HL-60 (cell line): ENCODE measurements around the gene TMEM9.

Experiments used
- DNase-seq, 2 experiments: peaks; one replicate each; pipeline ENCODE4 v3.0.0-alpha.2; 2010 to 2020; ENCODE audit warnings: low read depth in 1 of 2, low spot score in 1 of 2
- H3K27ac ChIP-seq: fragments of 250-450 bp; sonication (Bioruptor Pico); replicated peaks from 2 replicates; pipeline ENCODE4 v1.5.1; 2020; ENCODE audit warnings: mild to moderate bottlenecking, moderate library complexity
- H3K27me3 ChIP-seq: fragments of 250-450 bp; sonication (Bioruptor Pico); 2 replicates; pipeline ENCODE4 v1.5.1; 2021; ENCODE audit warnings: mild to moderate bottlenecking, moderate library complexity; ENCODE audit not compliant: insufficient read depth, poor library complexity, severe bottlenecking
- H3K4me3 ChIP-seq: replicated peaks from 2 replicates; pipeline ENCODE4 v1.5.1; 2011; ENCODE audit warnings: mild to moderate bottlenecking, control low read depth, low read length; ENCODE audit not compliant: insufficient read depth
- GABPA ChIP-seq: IDR thresholded peaks from 2 replicates; pipeline ENCODE4 v1.6.1; 2012; ENCODE audit warnings: low read depth
- POLR2AphosphoS5 ChIP-seq: IDR thresholded peaks from 2 replicates; pipeline ENCODE4 v1.6.1; 2012; ENCODE audit warnings: low read depth
- SPI1 ChIP-seq: IDR thresholded peaks from 2 replicates; pipeline ENCODE4 v1.6.1; 2012; ENCODE audit warnings: low read depth, mild to moderate bottlenecking, borderline replicate concordance
- TF ChIP-seq, protein P1 (sequence below): IDR thresholded peaks from one replicate; pipeline ENCODE4 v1.5.1; 2011; ENCODE audit warnings: low read length, control low read depth, inconsistent platforms; ENCODE audit not compliant: insufficient read depth
- TF ChIP-seq, protein P2 (sequence below): IDR thresholded peaks from 2 replicates; pipeline ENCODE4 v1.6.1; 2012; ENCODE audit warnings: low read depth; ENCODE audit not compliant: insufficient replicate concordance

Gene TMEM9

GRCh38 chr1:201126463-201126831, 27.8 kb downstream of the TMEM9 start:
- no peak overlapping the region for H3K27ac ChIP-seq
- H3K4me3 ChIP-seq: no peak overlapping the region
- TF ChIP-seq POLR2AphosphoS5: no peak
- no peak for TF ChIP-seq SPI1
- TF ChIP-seq GABPA: no peak
- TF ChIP-seq, protein P1, sequence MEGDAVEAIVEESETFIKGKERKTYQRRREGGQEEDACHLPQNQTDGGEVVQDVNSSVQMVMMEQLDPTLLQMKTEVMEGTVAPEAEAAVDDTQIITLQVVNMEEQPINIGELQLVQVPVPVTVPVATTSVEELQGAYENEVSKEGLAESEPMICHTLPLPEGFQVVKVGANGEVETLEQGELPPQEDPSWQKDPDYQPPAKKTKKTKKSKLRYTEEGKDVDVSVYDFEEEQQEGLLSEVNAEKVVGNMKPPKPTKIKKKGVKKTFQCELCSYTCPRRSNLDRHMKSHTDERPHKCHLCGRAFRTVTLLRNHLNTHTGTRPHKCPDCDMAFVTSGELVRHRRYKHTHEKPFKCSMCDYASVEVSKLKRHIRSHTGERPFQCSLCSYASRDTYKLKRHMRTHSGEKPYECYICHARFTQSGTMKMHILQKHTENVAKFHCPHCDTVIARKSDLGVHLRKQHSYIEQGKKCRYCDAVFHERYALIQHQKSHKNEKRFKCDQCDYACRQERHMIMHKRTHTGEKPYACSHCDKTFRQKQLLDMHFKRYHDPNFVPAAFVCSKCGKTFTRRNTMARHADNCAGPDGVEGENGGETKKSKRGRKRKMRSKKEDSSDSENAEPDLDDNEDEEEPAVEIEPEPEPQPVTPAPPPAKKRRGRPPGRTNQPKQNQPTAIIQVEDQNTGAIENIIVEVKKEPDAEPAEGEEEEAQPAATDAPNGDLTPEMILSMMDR: no peak
- TF ChIP-seq, protein P2, sequence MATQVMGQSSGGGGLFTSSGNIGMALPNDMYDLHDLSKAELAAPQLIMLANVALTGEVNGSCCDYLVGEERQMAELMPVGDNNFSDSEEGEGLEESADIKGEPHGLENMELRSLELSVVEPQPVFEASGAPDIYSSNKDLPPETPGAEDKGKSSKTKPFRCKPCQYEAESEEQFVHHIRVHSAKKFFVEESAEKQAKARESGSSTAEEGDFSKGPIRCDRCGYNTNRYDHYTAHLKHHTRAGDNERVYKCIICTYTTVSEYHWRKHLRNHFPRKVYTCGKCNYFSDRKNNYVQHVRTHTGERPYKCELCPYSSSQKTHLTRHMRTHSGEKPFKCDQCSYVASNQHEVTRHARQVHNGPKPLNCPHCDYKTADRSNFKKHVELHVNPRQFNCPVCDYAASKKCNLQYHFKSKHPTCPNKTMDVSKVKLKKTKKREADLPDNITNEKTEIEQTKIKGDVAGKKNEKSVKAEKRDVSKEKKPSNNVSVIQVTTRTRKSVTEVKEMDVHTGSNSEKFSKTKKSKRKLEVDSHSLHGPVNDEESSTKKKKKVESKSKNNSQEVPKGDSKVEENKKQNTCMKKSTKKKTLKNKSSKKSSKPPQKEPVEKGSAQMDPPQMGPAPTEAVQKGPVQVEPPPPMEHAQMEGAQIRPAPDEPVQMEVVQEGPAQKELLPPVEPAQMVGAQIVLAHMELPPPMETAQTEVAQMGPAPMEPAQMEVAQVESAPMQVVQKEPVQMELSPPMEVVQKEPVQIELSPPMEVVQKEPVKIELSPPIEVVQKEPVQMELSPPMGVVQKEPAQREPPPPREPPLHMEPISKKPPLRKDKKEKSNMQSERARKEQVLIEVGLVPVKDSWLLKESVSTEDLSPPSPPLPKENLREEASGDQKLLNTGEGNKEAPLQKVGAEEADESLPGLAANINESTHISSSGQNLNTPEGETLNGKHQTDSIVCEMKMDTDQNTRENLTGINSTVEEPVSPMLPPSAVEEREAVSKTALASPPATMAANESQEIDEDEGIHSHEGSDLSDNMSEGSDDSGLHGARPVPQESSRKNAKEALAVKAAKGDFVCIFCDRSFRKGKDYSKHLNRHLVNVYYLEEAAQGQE: no peak
- no peaks in the 10 kb centered on the region for H3K27me3 ChIP-seq
- DNase-seq: no peak

DNA sequence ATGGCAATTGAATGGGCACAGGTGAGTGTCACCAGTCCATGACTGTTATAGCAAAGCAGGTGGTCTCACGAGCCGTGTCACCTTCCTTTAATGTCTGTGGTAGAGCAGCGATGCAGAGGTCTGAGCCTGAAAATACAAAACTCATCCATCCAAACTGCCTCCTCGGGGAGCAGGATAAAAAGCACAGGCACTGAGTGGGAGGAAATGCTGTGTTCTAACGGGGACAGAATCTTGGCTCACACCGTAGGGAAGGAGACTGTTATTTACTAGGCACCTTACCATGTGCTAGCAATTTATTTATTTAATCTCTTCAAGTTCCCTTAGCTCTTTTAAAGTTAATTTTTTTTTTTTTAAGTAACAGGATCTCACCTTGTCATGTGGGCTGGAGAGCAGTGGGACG, 28.5 kb downstream of the TMEM9 start:
- DNase-seq: no peak
- TF ChIP-seq SPI1 (no peak), POLR2AphosphoS5 (no peak)
- TF ChIP-seq, protein P1: no peak

GRCh38 chr1:201125019-201125418, 29.3 kb downstream of the TMEM9 start:
- Histone ChIP-seq H3K27me3 (no peaks in the 10 kb centered on the region), H3K4me3 (no peak overlapping the region), H3K27ac (no peak overlapping the region)
- DNase-seq: no peak
- TF ChIP-seq, protein P1: no peak
- no peak for TF ChIP-seq SPI1
- TF ChIP-seq, protein P2: no peak
- no peak for TF ChIP-seq GABPA
- no peak for TF ChIP-seq POLR2AphosphoS5

More for the DNA sequence above, 28.5 kb downstream of the TMEM9 start:
- H3K4me3 ChIP-seq: no peak overlapping the region
- no peaks in the 10 kb centered on the region for H3K27me3 ChIP-seq
- no peak overlapping the region for H3K27ac ChIP-seq

GRCh38 chr1:201123866-201124265, 30.4 kb downstream of the TMEM9 start:
- no peak overlapping the region for H3K4me3 ChIP-seq
- DNase-seq: no peak
- TF ChIP-seq SPI1 (no peak), POLR2AphosphoS5 (no peak), GABPA (no peak)
- TF ChIP-seq, protein P1: no peak
- TF ChIP-seq, protein P2: no peak
- H3K27ac ChIP-seq: no peak overlapping the region
- peaks cover 2% of the 10 kb centered on the region for H3K27me3 ChIP-seq
